Measurements from ENCODE around the gene DDX10.

Gene DDX10

GRCh38 chr11:108654994-108655631 is 9.8 kb upstream of the DDX10 start:
- no peak for DNase-seq (ENCODE audit: low read depth in 2 of 2)

GRCh38 chr11:108662700-108663099 is 2.2 kb upstream of the DDX10 start:
- no peak for DNase-seq (ENCODE audit: low read depth in 2 of 2)

GRCh38 chr11:108663154-108663877 is 1.6 kb upstream of the DDX10 start:
- no peak for DNase-seq (ENCODE audit: low read depth in 2 of 2)

- DNase-seq (ENCODE audit: low read depth in 2 of 2), result no peak
These were observed 1.5 kb downstream of the DDX10 start for GRCh38 chr11:108666373-108666772.

GRCh38 chr11:108669286-108669685 is 4.4 kb downstream of the DDX10 start:
- DNase-seq (ENCODE audit: low read depth in 2 of 2), result no peak

GRCh38 chr11:108669711-108670110 is 4.8 kb downstream of the DDX10 start:
- DNase-seq (ENCODE audit: low read depth in 2 of 2), result no peak

GRCh38 chr11:108670451-108670850 is 5.6 kb downstream of the DDX10 start:
- no peak for DNase-seq (ENCODE audit: low read depth in 2 of 2)

- DNase-seq (ENCODE audit: low read depth in 2 of 2), result no peak
These were observed 7.2 kb downstream of the DDX10 start for GRCh38 chr11:108672113-108672512.

- DNase-seq (ENCODE audit: low read depth in 2 of 2), result no peak
These were observed 7.9 kb downstream of the DDX10 start for GRCh38 chr11:108672786-108673185.

- no peak for DNase-seq (ENCODE audit: low read depth in 2 of 2)
These were observed 14.2 kb downstream of the DDX10 start for GRCh38 chr11:108679045-108679444.

GRCh38 chr11:108680271-108680670 is 15.4 kb downstream of the DDX10 start:
- no peak for DNase-seq (ENCODE audit: low read depth in 2 of 2)

- no peak for DNase-seq (ENCODE audit: low read depth in 2 of 2)
These were observed 20.7 kb downstream of the DDX10 start for GRCh38 chr11:108685419-108686130.

- DNase-seq (ENCODE audit: low read depth in 2 of 2), result no peak
These were observed 29.0 kb downstream of the DDX10 start for GRCh38 chr11:108693852-108694251.

GRCh38 chr11:108694846-108695245 is 30.0 kb downstream of the DDX10 start:
- no peak for DNase-seq (ENCODE audit: low read depth in 2 of 2)

- no peak for DNase-seq (ENCODE audit: low read depth in 2 of 2)
These were observed 33.1 kb downstream of the DDX10 start for GRCh38 chr11:108697872-108698473.

GRCh38 chr11:108698844-108699642 is 34.2 kb downstream of the DDX10 start:
- no peak for DNase-seq (ENCODE audit: low read depth in 2 of 2)

- no peak for DNase-seq (ENCODE audit: low read depth in 2 of 2)
These were observed 39.0 kb downstream of the DDX10 start for GRCh38 chr11:108703916-108704315.

- no peak for DNase-seq (ENCODE audit: low read depth in 2 of 2)
These were observed 40.2 kb downstream of the DDX10 start for GRCh38 chr11:108705061-108705460.

GRCh38 chr11:108708173-108708572 is 43.3 kb downstream of the DDX10 start:
- no peak for DNase-seq (ENCODE audit: low read depth in 2 of 2)

GRCh38 chr11:108709741-108710140 is 44.9 kb downstream of the DDX10 start:
- DNase-seq (ENCODE audit: low read depth in 2 of 2), result no peak

GRCh38 chr11:108713076-108713790 is 48.4 kb downstream of the DDX10 start:
- DNase-seq (ENCODE audit: low read depth in 2 of 2), result no peak
